Peyer's patch (tissue), 4 donors: ENCODE data around the gene PJA2.

Experiments
- POLR2A ChIP-seq, 2 donors: fragments of 450-650 bp; IDR thresholded peaks; one replicate each; pipeline ENCODE4 v1.5.1; 2017; ENCODE audit warnings: antibody characterized with exemption in 2 of 2, mild to moderate bottlenecking in 2 of 2, moderate library complexity in 2 of 2
- TF ChIP-seq, protein P1 (sequence below), 6 experiments: fragments of 450-650 bp in 4 of 6; fragments of 200-600 bp in 2 of 6; sonication (generic) in 1 of 6; IDR thresholded peaks; one replicate each; pipeline ENCODE4 v1.5.1; 2017 to 2019; ENCODE audit warnings: antibody characterized with exemption in 6 of 6, mild to moderate bottlenecking in 3 of 6, moderate library complexity in 1 of 6

DNA sequence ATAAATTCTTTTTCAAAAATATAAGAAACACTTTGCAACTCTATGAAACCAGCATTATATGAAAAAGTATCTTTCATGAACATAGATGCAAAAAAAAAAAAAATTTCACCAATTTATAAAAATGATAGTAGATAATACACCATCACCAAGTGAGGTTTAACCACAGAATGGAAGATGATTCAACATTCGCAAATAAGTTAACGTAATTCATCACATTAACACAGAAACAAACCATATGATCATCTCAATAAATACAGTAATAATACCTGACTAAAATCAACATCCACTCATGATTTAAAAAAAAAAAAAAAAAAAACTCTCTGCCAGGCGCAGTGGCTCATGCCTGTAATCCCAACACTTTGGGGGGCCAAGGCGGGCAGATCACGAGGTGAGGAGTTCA lies 6.3 kb downstream of the PJA2 start:
- TF ChIP-seq POLR2A (IDR thresholded peaks at IDR 0.05) = no peak
- TF ChIP-seq, protein P1, sequence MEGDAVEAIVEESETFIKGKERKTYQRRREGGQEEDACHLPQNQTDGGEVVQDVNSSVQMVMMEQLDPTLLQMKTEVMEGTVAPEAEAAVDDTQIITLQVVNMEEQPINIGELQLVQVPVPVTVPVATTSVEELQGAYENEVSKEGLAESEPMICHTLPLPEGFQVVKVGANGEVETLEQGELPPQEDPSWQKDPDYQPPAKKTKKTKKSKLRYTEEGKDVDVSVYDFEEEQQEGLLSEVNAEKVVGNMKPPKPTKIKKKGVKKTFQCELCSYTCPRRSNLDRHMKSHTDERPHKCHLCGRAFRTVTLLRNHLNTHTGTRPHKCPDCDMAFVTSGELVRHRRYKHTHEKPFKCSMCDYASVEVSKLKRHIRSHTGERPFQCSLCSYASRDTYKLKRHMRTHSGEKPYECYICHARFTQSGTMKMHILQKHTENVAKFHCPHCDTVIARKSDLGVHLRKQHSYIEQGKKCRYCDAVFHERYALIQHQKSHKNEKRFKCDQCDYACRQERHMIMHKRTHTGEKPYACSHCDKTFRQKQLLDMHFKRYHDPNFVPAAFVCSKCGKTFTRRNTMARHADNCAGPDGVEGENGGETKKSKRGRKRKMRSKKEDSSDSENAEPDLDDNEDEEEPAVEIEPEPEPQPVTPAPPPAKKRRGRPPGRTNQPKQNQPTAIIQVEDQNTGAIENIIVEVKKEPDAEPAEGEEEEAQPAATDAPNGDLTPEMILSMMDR (IDR thresholded peaks at IDR 0.05) = no peak
